GM12872 (cell line): ENCODE data around the gene CLDN6.

ENCODE experiments used
- CTCF ChIP-seq: IDR thresholded peaks from 3 replicates; pipeline ENCODE4 v1.5.1; 2011; ENCODE audit warnings: low read depth, mild to moderate bottlenecking, low read length, moderate library complexity; ENCODE audit not compliant: insufficient read depth

The CLDN6 gene

GRCh38 chr16:3035289-3035971, 17.4 kb upstream of the CLDN6 start:
- TF ChIP-seq CTCF = no peak

GRCh38 chr16:3032624-3033023, 14.6 kb upstream of the CLDN6 start:
- TF ChIP-seq CTCF = no peak

GRCh38 chr16:3030222-3031212, 12.5 kb upstream of the CLDN6 start:
- TF ChIP-seq CTCF = no peak

- TF ChIP-seq CTCF = no peak
Measured at GRCh38 chr16:3029491-3030221, 11.7 kb upstream of the CLDN6 start.

- no peak for TF ChIP-seq CTCF
Measured at GRCh38 chr16:3028716-3029319, 10.8 kb upstream of the CLDN6 start.

- TF ChIP-seq CTCF = peak; percentile 84
Measured at GRCh38 chr16:3027983-3028715, 10.2 kb upstream of the CLDN6 start.
